ENCODE results near the gene TMPO.

DNA sequence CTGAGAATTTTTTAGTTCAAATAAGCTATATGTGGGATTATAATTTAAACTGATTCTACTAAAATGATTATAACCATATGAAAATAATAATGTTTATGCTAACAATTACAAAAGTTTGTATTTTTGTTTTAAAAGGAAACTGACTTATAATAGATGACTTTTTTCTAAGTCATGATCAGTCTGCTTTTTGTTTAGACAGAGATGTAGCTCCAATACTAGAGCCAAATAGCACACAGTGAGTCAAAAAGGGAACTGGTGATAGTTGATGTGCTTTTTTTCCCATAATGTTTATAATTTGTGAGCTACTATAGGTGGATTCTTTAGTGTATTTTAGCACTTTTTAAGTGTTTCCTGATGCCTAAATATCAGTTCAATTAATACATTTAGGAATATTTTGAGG lies 28.3 kb downstream of the TMPO start:
- TF ChIP-seq, protein P1, sequence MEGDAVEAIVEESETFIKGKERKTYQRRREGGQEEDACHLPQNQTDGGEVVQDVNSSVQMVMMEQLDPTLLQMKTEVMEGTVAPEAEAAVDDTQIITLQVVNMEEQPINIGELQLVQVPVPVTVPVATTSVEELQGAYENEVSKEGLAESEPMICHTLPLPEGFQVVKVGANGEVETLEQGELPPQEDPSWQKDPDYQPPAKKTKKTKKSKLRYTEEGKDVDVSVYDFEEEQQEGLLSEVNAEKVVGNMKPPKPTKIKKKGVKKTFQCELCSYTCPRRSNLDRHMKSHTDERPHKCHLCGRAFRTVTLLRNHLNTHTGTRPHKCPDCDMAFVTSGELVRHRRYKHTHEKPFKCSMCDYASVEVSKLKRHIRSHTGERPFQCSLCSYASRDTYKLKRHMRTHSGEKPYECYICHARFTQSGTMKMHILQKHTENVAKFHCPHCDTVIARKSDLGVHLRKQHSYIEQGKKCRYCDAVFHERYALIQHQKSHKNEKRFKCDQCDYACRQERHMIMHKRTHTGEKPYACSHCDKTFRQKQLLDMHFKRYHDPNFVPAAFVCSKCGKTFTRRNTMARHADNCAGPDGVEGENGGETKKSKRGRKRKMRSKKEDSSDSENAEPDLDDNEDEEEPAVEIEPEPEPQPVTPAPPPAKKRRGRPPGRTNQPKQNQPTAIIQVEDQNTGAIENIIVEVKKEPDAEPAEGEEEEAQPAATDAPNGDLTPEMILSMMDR (IDR thresholded peaks at IDR 0.05): no peak
- TF ChIP-seq POLR2A (IDR thresholded peaks at IDR 0.05): no peak
